GM12801 (cell line): ENCODE data around the gene UBN1.

Experiments used
- CTCF ChIP-seq: IDR thresholded peaks from one replicate; pipeline ENCODE4 v1.5.1; 2011; ENCODE audit warnings: control low read depth; ENCODE audit not compliant: insufficient read length; ENCODE audit errors: extremely low read depth

Gene UBN1

GRCh38 chr16:4928227-4928626 lies 80.9 kb downstream of the UBN1 start:
- TF ChIP-seq CTCF = no peak

DNA sequence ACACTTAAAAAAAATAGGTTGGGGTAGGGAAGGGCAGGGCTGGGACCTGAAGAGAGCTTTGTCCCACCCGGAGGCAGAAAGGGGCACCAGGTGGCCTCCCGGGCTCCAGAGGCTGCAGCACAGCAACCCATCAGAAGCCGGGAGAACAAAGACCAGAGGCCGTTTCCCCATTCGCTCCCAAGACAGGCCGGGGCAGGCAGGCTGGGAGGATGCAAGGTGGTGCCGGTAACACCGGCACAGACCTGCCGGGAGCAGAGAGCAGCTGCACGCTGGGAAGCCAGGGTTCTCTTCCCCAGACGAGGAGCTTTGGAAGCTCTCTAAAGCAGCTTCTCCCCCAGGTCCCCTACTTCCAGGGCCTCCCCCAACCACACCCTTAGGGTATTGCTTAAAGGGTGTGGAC lies 84.1 kb downstream of the UBN1 start:
- no peak for TF ChIP-seq CTCF
